Panc1 (cell line): ENCODE data around the gene PNPLA2.

Experiments
- POLR2AphosphoS5 ChIP-seq: IDR thresholded peaks from 2 replicates; pipeline ENCODE4 v1.6.1; 2012; ENCODE audit warnings: mild to moderate bottlenecking, low read depth, low read length, moderate library complexity
- SIN3A ChIP-seq: IDR thresholded peaks from 2 replicates; pipeline ENCODE4 v1.6.1; 2012; ENCODE audit warnings: low read depth, mild to moderate bottlenecking, low read length, moderate library complexity, borderline replicate concordance; ENCODE audit not compliant: insufficient read depth
- TCF7L2 ChIP-seq: IDR thresholded peaks from 2 replicates; pipeline ENCODE4 v1.6.1; 2011; ENCODE audit warnings: mild to moderate bottlenecking, low read depth, low read length, inconsistent platforms
- TF ChIP-seq, protein P1 (sequence below): fragments of 450-650 bp; IDR thresholded peaks from 2 replicates; pipeline ENCODE4 v1.5.1; 2017; ENCODE audit warnings: mild to moderate bottlenecking
- TF ChIP-seq, protein P2 (sequence below), 2 experiments: IDR thresholded peaks; 2 replicates each; pipeline ENCODE4 v1.6.1; 2011 to 2012; ENCODE audit warnings: low read depth in 2 of 2, control low read depth in 1 of 2, low read length in 1 of 2, mild to moderate bottlenecking in 1 of 2, moderate library complexity in 1 of 2; ENCODE audit not compliant: insufficient read depth in 1 of 2

GRCh38 chr11:773425-773824, 45.3 kb upstream of the PNPLA2 start:
- TF ChIP-seq, protein P1, sequence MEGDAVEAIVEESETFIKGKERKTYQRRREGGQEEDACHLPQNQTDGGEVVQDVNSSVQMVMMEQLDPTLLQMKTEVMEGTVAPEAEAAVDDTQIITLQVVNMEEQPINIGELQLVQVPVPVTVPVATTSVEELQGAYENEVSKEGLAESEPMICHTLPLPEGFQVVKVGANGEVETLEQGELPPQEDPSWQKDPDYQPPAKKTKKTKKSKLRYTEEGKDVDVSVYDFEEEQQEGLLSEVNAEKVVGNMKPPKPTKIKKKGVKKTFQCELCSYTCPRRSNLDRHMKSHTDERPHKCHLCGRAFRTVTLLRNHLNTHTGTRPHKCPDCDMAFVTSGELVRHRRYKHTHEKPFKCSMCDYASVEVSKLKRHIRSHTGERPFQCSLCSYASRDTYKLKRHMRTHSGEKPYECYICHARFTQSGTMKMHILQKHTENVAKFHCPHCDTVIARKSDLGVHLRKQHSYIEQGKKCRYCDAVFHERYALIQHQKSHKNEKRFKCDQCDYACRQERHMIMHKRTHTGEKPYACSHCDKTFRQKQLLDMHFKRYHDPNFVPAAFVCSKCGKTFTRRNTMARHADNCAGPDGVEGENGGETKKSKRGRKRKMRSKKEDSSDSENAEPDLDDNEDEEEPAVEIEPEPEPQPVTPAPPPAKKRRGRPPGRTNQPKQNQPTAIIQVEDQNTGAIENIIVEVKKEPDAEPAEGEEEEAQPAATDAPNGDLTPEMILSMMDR = no peak
- TF ChIP-seq, protein P2, sequence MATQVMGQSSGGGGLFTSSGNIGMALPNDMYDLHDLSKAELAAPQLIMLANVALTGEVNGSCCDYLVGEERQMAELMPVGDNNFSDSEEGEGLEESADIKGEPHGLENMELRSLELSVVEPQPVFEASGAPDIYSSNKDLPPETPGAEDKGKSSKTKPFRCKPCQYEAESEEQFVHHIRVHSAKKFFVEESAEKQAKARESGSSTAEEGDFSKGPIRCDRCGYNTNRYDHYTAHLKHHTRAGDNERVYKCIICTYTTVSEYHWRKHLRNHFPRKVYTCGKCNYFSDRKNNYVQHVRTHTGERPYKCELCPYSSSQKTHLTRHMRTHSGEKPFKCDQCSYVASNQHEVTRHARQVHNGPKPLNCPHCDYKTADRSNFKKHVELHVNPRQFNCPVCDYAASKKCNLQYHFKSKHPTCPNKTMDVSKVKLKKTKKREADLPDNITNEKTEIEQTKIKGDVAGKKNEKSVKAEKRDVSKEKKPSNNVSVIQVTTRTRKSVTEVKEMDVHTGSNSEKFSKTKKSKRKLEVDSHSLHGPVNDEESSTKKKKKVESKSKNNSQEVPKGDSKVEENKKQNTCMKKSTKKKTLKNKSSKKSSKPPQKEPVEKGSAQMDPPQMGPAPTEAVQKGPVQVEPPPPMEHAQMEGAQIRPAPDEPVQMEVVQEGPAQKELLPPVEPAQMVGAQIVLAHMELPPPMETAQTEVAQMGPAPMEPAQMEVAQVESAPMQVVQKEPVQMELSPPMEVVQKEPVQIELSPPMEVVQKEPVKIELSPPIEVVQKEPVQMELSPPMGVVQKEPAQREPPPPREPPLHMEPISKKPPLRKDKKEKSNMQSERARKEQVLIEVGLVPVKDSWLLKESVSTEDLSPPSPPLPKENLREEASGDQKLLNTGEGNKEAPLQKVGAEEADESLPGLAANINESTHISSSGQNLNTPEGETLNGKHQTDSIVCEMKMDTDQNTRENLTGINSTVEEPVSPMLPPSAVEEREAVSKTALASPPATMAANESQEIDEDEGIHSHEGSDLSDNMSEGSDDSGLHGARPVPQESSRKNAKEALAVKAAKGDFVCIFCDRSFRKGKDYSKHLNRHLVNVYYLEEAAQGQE (IDR thresholded peaks at IDR 0.05; ENCODE audit: insufficient read depth in 1 of 2, low read depth in 2 of 2, low read length in 1 of 2) = no peak
- TF ChIP-seq POLR2AphosphoS5 = no peak; the same call in 1 of the 2 replicates
- no peak for TF ChIP-seq TCF7L2
- TF ChIP-seq SIN3A = no peak
